ENCODE measurements around the gene CNTF. TPM values are rescaled to one million over a fixed set of nuclear protein-coding genes. Genes with fewer than 3 reads are reported as not detected.

CNTF gene
- total RNA-seq, 1 donor, result 2.2 TPM

DNA sequence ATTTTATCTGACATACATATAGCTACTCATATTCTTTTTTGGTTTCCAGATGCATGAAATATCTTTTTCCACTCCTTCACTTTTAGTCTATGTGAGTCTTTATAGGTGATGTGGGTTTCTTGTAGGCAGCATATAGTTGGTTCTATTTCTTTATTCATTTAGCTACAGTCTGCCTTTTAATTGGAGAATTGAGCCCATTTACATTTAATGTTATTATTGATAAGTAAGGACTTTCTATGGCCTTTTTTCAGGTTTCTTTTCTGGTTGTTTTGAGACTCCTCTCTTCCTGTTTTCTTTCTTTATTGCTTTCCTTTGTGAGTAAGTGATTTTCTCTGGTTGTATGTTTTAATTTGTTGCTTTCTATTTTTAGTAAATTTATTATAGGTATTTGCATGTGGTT is 27.2 kb downstream of the CNTF start:
- TF ChIP-seq, protein P1, sequence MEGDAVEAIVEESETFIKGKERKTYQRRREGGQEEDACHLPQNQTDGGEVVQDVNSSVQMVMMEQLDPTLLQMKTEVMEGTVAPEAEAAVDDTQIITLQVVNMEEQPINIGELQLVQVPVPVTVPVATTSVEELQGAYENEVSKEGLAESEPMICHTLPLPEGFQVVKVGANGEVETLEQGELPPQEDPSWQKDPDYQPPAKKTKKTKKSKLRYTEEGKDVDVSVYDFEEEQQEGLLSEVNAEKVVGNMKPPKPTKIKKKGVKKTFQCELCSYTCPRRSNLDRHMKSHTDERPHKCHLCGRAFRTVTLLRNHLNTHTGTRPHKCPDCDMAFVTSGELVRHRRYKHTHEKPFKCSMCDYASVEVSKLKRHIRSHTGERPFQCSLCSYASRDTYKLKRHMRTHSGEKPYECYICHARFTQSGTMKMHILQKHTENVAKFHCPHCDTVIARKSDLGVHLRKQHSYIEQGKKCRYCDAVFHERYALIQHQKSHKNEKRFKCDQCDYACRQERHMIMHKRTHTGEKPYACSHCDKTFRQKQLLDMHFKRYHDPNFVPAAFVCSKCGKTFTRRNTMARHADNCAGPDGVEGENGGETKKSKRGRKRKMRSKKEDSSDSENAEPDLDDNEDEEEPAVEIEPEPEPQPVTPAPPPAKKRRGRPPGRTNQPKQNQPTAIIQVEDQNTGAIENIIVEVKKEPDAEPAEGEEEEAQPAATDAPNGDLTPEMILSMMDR (IDR thresholded peaks at IDR 0.05; ENCODE audit: insufficient read depth, low read depth, low read length), result no peak
- H3K4me3 ChIP-seq (ENCODE audit: low read depth, low read length), result no peak overlapping the region
- DNase-seq (ENCODE audit: low read depth), result no peak

DNA sequence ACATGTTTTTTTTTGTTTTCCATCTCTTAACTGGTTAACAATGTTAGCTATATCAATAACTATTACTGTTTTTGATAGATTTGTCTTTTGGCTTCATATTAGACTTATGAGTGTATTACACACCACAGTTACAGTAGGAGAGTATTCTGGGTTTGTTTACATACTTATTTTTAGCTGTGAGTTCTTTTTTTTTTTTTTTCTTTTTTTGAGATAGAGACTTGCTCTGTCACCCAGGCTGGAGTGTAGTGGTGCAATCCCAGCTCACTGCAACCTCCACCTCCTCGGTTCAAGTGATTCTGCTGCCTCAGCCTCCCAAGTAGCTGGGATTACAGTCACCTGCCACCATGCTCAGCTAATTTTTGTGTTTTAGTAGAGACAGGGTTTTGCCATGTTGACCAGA is 28.0 kb downstream of the CNTF start:
- no peak overlapping the region for H3K4me3 ChIP-seq (ENCODE audit: low read depth, low read length)
- TF ChIP-seq, protein P1 (IDR thresholded peaks at IDR 0.05; ENCODE audit: insufficient read depth, low read depth, low read length), result no peak
- DNase-seq (ENCODE audit: low read depth), result no peak

DNA sequence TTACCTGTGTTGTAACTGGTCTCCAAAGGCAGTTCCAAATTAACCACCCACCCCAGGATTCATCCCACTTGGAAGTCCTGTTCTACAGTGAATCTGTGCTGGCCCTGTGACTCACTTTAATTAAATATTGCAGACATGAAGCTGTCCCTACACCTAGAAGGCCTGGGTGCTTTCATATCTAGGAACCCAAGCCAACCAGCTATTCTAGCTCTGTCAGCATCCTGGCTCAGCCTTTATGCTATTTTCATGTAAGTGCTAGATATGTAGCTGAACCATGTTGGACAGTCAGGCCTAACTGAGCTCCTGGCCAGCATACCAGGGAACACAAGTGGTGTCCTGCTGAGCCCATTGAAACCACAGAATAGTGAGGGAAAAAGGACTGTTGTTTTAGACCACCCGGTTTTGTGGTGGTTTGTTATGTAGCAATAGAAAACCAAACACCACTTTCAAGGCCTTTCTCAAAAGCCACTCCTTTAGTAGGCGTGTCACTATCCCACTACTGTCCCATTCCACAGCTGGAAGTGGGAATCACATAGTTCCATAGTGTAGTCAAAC is 30.3 kb downstream of the CNTF start:
- no peak for DNase-seq (ENCODE audit: low read depth)
- TF ChIP-seq, protein P1 (IDR thresholded peaks at IDR 0.05; ENCODE audit: insufficient read depth, low read depth, low read length), result no peak
- H3K4me3 ChIP-seq (ENCODE audit: low read depth, low read length), result no peak overlapping the region

DNA sequence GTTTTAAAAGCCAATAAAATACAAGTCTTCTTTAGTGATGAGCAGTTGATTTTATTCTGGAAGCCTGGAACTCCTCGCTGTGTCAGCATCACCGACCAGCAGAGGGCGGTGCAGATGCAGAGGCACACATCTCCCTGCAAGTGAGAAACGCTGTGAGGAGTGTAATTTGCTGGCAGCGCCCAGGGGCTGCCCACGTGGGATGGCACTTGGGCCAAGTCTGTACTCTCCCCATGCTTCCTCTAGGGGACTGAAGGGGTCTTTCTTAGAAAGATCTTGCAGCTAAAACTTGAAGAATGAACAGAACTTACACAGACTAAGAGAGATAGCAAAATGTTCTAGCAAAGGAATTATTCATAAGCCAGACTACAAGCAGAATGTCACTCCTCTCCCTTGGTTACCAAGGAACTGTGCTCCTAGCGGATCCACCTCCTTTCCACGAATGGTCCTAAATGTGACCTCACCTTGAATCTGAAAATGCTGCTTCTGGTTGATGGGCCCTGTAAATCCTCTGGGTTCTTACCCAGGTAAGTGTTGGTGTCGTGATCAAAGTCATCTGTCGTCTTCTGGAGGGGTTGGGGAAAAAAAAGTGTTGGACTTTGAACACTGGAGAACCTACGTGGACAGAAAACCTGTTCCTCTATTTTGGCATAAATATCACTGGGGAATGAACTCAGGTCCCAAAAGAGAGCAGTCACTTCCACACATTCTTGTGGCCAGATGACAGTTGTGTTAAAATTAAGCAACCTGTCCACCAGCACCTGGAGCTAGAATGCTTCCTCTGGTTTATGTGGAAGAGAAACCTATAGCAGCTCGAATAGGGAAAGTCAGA is 31.8 kb downstream of the CNTF start:
- peak; percentile 67 for DNase-seq (ENCODE audit: low read depth)
- TF ChIP-seq, protein P1 (IDR thresholded peaks at IDR 0.05; ENCODE audit: insufficient read depth, low read depth, low read length), result peak; percentile 95
- H3K4me3 ChIP-seq (ENCODE audit: low read depth, low read length), result no peak overlapping the region

DNA sequence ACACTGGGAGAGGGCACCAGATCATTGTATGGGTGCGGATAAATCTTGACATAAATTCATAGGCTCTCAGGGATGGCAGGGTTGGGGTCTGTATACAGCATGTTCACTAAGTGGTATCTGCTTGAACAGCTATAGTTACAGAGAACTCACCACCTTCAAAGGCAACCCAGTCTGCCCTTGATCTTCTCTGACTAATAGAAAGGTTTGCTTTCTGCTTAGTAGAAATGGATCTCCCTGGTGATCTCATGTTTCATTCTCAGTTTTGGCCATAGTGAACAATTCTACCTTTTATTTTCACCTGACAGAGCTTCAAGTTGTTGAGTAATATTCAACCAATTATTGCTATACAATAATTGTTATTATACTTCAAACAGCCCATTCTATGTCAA is 32.4 kb downstream of the CNTF start:
- no peak overlapping the region for H3K4me3 ChIP-seq (ENCODE audit: low read depth, low read length)
- TF ChIP-seq, protein P1 (IDR thresholded peaks at IDR 0.05; ENCODE audit: insufficient read depth, low read depth, low read length), result no peak
- DNase-seq (ENCODE audit: low read depth), result no peak

DNA sequence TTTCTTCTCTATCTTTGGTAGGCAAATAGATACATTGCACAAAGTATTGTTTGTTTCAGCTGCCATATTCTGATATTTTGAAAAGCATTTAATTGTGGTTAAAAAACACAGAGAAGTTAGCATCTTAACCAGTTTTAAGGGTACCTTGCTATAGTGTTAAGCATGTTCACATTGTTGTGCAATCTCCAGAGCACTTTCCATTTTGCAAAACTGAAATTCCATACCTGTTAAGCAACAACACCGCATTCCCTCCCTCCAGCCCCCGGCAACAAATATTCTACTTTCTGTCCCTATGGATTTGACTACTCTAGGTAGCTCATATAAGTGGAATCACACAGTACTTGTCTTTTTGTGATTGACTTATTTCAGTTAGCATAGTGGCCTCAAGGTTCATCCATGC is 33.9 kb downstream of the CNTF start:
- TF ChIP-seq, protein P1 (IDR thresholded peaks at IDR 0.05; ENCODE audit: insufficient read depth, low read depth, low read length), result no peak
- DNase-seq (ENCODE audit: low read depth), result no peak
- H3K4me3 ChIP-seq (ENCODE audit: low read depth, low read length), result no peak overlapping the region

Measured in fibroblast of villous mesenchyme (primary cell).